ENCODE data around the gene CYP26C1.

Gene CYP26C1

DNA sequence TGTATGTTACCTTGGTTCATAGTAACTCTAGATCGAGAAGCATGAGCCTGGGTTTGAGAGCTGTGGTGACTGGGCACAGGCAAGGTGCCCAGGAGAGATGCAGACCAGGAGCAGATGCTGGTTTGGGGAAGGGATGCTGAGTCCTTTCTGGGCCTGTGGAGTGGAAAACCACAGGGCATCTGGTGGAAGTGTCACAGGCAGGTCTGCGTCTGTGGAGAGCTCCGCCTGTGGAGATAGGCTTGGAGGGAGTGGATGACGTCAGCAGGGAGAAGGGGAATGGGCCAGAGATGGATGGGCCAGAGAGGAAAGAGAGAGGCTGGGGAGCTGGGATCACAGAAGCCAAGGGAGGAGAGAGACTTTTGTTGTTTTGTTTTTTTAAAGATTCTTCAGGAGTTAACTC, 27.9 kb downstream of the CYP26C1 start:
- no peaks in the 10 kb centered on the region for H3K27me3 ChIP-seq (ENCODE audit: insufficient read depth, low read depth, severe bottlenecking)

DNA sequence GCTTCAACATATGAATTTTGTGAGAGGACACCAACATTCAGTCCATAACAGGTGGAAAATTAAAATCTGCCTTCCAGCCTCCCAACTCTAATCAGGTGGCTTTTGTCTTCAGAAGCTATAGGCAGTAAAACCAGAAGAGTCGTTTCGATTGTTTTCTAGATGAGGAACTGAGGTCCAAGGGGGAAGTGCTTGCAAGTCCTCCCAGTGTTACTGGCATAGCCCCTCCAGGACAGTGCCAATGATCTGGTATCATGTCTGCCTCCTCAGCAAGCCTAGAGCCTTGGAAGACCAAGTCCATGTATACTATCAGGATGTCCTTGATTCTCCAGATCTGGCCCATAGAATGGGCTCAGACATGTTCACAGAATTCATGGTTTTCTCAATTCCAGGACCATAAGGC, 30.0 kb downstream of the CYP26C1 start:
- DNase-seq = no peak
- Histone ChIP-seq H3K27ac (no peak overlapping the region), H3K4me3 (ENCODE audit: low read depth, low read length) (no peak overlapping the region), H3K9me3 (ENCODE audit: severe bottlenecking) (no peaks in the 10 kb centered on the region), H3K36me3 (no peaks in the 10 kb centered on the region), H3K27me3 (ENCODE audit: insufficient read depth, low read depth, severe bottlenecking) (no peaks in the 10 kb centered on the region)
- TF ChIP-seq, protein P1, sequence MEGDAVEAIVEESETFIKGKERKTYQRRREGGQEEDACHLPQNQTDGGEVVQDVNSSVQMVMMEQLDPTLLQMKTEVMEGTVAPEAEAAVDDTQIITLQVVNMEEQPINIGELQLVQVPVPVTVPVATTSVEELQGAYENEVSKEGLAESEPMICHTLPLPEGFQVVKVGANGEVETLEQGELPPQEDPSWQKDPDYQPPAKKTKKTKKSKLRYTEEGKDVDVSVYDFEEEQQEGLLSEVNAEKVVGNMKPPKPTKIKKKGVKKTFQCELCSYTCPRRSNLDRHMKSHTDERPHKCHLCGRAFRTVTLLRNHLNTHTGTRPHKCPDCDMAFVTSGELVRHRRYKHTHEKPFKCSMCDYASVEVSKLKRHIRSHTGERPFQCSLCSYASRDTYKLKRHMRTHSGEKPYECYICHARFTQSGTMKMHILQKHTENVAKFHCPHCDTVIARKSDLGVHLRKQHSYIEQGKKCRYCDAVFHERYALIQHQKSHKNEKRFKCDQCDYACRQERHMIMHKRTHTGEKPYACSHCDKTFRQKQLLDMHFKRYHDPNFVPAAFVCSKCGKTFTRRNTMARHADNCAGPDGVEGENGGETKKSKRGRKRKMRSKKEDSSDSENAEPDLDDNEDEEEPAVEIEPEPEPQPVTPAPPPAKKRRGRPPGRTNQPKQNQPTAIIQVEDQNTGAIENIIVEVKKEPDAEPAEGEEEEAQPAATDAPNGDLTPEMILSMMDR (IDR thresholded peaks at IDR 0.05; ENCODE audit: low read depth, low read length) = no peak

More for the DNA sequence above, 27.9 kb downstream of the CYP26C1 start:
- Histone ChIP-seq H3K4me3 (ENCODE audit: low read depth, low read length) (no peak overlapping the region), H3K27ac (no peak overlapping the region), H3K9me3 (ENCODE audit: severe bottlenecking) (no peaks in the 10 kb centered on the region), H3K36me3 (no peaks in the 10 kb centered on the region)
- TF ChIP-seq, protein P1 (IDR thresholded peaks at IDR 0.05; ENCODE audit: low read depth, low read length) = no peak
- no peak for DNase-seq

DNA sequence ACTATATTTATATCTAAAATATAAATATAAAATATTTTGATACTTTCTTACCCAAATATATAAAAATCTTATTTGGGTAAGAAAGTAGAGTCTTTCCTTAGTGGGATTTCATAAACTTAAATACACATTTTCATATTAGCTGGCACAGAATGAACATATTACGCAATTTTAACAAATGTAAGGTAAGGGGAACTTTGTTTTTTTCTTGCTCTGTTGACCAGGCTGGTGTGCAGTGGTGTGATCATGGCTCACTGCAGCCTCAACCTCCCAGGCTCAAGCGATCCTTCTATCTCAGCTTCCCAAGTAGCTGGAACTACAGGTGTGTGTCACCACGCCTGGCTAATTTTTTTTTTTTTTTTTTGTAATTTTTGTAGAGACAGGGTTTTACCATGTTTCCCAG, 31.4 kb downstream of the CYP26C1 start:
- Histone ChIP-seq H3K9me3 (ENCODE audit: severe bottlenecking) (no peaks in the 10 kb centered on the region), H3K4me3 (ENCODE audit: low read depth, low read length) (no peak overlapping the region), H3K27me3 (ENCODE audit: insufficient read depth, low read depth, severe bottlenecking) (no peaks in the 10 kb centered on the region), H3K36me3 (no peaks in the 10 kb centered on the region), H3K27ac (no peak overlapping the region)
- TF ChIP-seq, protein P1 (IDR thresholded peaks at IDR 0.05; ENCODE audit: low read depth, low read length) = no peak
- no peak for DNase-seq

DNA sequence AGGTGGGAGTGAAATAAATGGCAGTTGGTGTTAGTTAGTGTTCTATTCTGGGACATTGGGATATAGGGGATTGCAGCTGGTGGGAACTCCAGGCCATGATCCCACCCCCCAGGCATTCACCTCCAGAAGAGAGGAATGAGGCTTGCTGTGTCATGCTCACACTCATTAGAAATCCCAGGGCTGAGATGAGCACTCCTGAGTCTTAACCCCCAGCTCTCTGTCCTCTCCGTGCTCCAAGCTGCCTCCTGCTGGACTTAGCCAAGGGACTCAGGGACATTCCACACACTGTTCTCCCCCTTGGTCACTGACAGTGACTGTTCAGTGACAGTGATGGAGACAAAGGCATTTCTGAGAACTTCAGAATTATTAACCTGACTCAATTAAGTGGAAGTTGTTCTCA, 34.6 kb downstream of the CYP26C1 start:
- no peaks in the 10 kb centered on the region for H3K36me3 ChIP-seq
- H3K27me3 ChIP-seq (ENCODE audit: insufficient read depth, low read depth, severe bottlenecking) = no peaks in the 10 kb centered on the region
- TF ChIP-seq, protein P1 (IDR thresholded peaks at IDR 0.05; ENCODE audit: low read depth, low read length) = peak; percentile 20; the same call in 1 of the 2 replicates
- DNase-seq = no peak
- H3K9me3 ChIP-seq (ENCODE audit: severe bottlenecking) = no peaks in the 10 kb centered on the region
- H3K4me3 ChIP-seq (ENCODE audit: low read depth, low read length) = no peak overlapping the region
- H3K27ac ChIP-seq = no peak overlapping the region

DNA sequence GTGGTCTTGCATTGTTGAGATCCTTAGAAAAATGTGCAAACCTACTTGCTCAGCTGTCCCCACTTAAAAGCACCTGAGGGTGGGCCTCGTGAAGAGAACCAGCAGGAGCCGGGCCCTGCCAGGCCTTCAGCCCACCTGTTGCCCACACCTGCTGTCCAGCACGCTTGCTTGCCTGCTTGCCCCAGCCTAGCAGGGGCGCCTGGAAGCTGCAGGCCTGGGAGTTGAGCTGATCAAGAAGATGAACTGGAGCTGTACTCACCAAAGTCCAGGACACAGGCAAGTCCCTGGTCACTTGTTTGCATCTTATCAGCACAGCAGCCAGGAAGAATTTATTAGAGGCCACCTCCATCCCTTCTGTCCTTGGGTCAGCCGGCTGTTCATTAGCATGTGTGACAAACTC, 36.3 kb downstream of the CYP26C1 start:
- TF ChIP-seq, protein P1 (IDR thresholded peaks at IDR 0.05; ENCODE audit: low read depth, low read length) = no peak
- no peak overlapping the region for H3K27ac ChIP-seq
- H3K4me3 ChIP-seq (ENCODE audit: low read depth, low read length) = no peak overlapping the region
- no peak for DNase-seq
- H3K36me3 ChIP-seq = no peaks in the 10 kb centered on the region
- H3K9me3 ChIP-seq (ENCODE audit: severe bottlenecking) = no peaks in the 10 kb centered on the region
- H3K27me3 ChIP-seq (ENCODE audit: insufficient read depth, low read depth, severe bottlenecking) = no peaks in the 10 kb centered on the region

DNA sequence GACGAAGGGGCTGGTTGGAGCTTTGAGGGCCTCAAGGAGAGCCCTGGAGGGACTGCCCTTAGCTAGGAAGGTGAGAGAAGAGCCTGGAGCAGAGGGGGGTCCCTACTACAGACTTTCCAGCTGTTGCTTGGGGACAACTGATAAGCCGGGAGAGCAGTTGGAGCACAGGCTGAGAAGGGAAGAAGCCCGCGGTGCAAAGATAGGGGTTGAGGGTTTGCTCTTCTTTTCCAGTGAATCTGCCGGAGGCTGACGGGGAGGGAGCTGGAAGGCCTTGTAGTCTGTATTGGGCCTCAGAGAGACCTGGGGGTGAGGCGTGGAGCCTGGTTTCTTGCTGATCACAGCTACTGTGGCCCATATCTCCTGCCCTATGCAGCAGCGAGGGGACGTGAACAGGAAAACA, 36.8 kb downstream of the CYP26C1 start:
- H3K36me3 ChIP-seq = no peaks in the 10 kb centered on the region
- TF ChIP-seq, protein P1 (IDR thresholded peaks at IDR 0.05; ENCODE audit: low read depth, low read length) = no peak
- no peak for DNase-seq
- no peak overlapping the region for H3K4me3 ChIP-seq (ENCODE audit: low read depth, low read length)
- no peak overlapping the region for H3K27ac ChIP-seq
- H3K9me3 ChIP-seq (ENCODE audit: severe bottlenecking) = no peaks in the 10 kb centered on the region
- no peaks in the 10 kb centered on the region for H3K27me3 ChIP-seq (ENCODE audit: insufficient read depth, low read depth, severe bottlenecking)

Measured in WERI-Rb-1 (cell line).